Effector CD8-positive, alpha-beta T cell (primary cell): Measurements from ENCODE around the gene IRX3.
"Not testable (repeated sequence)": the region's sequence is repeated elsewhere in the genome, so short reads cannot be mapped to it uniquely, and the experiment has no call there.

Source experiments
- DNase-seq: peaks from one replicate; lab custom pipeline; 2025; lab: John Stamatoyannopoulos, UW

The IRX3 gene

DNA sequence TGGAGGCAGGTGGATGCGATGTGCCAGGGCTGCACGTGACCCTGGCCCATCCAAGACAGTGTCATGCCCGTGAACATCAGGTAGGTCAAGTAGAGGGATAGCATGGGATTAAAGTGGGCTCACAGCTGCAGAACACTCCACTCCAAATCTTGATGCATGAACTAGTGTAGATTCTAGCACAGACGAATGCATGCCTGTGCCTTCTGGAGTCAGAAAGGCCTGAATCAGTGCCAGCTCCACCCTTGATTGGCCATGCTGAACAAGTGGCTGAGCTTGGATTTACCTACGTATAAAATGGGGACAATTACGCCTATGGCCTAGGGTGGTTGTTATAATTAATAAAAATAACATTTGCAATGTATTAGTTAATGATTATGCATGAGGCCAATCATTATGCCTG, 10.6 kb downstream of the IRX3 start:
- no peak for DNase-seq

GRCh38 chr16:54273566-54273965, 13.0 kb downstream of the IRX3 start:
- DNase-seq: no peak

DNA sequence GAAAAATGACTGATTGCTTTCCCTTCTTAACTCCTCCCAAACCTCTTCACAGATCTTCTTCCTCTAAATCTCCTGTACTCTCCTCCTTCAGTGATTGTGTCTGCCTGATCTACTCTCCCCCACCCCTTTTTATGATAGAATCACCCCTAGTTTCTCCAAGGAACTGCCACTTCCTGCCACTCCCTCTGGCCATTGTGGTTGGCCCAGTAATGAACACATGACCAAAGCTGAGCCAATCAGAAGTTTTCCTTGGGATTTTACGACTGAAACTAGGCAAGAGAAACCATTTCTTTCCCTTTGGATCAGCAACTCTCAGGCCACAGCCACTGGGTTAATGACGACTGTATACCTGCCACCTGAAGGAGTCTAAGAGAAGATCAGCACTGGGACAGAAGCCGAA, 15.9 kb downstream of the IRX3 start:
- no peak for DNase-seq

DNA sequence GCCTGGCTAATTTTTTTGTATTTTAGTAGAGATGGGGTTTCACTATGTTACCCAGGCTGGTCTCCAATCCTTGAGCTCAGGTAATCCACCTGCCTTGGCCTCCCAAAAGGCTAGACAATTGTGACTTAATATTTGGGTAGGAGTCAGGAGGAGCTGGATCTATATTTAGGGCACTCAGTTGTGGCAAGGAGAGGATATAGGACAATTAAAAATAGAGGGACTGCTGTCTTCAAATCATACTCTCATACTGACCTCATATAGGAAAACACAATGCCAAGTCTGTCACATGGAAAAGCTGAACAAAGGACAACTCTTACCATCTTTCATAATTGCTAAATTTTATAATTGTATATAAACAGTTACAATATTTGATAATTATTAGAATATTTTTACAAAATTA, 17.1 kb downstream of the IRX3 start:
- DNase-seq: no peak

- no peak for DNase-seq
These were observed 17.8 kb downstream of the IRX3 start for GRCh38 chr16:54268766-54269165.

DNA sequence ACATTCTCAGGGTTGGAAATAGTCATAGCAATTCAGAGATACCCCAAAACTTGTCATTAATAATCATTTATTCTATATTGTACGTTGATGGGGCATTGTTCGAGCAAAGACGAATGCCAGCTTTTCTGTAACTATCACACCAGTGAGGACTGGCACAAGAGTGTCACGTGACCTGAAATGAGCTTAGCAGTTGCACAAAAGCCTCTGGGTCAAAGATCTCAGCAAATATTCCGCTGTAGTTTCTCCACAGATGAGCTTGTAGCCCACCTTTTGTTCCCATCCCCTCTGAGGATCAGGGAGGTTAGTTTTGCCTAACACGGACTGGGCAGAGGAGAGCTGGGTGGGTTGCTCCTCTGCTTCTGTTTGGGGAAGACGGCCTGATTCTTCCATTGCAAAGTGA, 18.2 kb downstream of the IRX3 start:
- DNase-seq: no peak

- no peak for DNase-seq
These were observed 20.1 kb downstream of the IRX3 start for GRCh38 chr16:54266363-54266955.

DNA sequence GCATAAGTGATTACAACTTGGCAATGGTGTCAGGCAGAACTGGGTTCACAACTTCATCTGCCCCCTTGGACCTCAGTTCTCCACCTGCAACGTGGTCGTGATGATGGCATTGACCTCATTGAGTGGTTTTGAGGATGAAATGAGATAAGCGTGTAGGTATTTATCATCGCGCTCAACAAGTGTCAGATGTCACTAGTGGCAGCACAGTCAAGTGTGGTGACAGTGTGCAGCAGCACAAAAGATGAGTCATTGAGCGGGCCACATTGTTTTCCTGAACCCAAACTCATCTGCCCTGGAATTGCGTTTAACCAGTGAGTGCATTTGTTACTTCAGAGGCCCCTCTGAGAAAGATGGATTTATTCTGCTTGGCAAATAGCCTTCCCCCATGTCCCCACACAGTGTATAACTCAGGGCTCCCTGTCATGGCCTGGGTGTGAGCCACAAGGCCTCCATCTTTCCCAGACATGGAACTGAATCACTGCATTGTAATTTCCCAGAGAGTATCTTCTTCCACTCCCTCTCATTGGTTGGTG, 20.9 kb downstream of the IRX3 start:
- no peak for DNase-seq

- no peak for DNase-seq
These were observed 33.5 kb downstream of the IRX3 start for GRCh38 chr16:54253118-54253517.

GRCh38 chr16:54248863-54249710, 37.5 kb downstream of the IRX3 start:
- no peak for DNase-seq

DNA sequence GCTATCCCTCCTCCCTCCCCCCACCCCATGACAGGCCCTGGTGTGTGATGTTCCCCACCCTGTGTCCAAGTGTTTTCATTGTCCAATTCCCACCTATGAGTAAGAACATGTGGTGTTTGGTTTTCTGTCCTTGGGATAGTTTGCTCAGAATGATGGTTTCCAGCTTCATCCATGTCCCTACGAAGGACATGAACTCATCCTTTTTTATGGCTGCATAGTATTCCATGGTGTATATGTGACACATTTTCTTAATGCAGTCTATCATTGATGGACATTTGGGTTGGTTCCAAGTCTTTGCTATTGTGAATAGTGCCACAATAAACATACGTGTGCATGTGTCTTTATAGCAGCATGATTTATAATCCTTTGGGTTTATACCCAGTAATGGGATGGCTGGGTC, 38.9 kb downstream of the IRX3 start:
- not testable (repeated sequence) for DNase-seq

DNA sequence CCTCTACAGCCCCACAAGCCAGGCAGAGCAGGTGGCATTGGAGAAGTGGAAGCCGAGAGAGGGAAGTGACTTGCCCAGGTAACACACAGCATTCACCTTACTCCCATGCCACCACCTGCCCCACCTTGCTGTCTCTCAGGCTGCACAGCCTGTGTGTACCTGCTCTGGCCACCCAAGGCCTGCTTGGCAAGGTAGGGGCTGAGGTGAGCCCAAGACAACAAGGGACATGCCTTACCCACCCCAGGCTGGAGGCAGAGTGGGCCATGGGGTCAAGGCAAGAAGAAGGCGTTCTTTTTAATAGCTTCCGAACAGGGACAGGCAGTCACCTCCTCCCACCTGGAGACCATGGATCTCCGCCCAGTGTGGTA, 40.1 kb downstream of the IRX3 start:
- DNase-seq: no peak

- DNase-seq: no peak
These were observed 40.7 kb downstream of the IRX3 start for GRCh38 chr16:54245788-54246453.

GRCh38 chr16:54244061-54244886, 42.3 kb downstream of the IRX3 start:
- no peak for DNase-seq

DNA sequence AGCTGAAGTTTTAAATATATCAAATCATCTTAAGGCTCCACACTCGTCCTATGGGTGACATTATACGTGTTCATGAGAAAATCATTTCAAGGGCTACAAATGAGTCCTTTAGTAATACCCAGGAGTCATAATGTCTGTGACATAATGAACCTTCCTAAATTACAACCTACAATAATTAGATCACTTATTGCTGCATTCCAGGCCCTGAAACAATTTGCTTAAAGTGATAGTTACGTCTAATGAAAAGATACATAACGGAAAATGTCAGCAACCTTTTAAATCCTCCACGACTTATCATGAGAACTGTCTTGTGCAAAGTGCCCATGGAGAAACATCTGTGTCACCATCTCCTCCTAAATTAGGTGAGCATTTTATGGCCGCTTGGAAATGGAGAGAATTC, 43.4 kb downstream of the IRX3 start:
- DNase-seq: no peak

DNA sequence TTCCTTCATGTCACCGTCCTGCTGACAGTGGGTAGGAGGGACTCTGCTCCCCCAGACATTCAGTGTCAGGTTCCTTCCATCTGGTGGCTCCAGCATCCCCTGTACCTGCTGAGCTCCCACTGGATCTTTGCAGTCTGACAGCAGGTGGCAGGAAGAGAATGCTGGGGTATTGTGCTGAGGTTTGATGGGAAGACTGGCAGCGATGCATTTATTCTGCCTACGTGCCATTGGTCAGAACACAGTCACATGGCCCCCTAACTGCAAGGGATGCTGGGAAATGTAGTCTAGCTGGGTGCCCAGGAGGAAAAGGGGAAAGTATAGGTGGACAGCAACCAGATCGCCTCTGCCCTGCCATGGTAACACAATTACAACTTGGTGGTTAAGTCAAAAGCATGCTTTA, 44.4 kb downstream of the IRX3 start:
- DNase-seq: no peak

DNA sequence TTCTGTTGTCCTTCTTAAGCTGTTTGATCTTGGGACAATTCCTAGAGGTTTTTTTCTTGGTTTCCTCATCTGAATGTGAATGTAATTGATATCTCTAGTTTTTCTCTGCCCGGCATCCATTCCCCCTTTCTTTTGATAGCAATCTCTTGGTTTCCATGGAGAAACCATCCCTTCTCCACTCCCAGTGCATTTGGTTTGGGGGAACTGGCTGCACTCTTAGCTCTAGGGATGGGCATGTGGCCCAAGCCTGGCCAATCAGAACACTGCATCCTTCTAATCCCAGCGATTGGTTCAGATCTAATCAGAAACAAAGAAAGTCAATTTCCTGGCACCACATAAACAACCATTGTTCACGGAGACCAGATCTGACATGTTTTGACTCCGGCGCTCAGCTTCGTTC, 45.1 kb downstream of the IRX3 start:
- DNase-seq: no peak

- DNase-seq: no peak
These were observed 46.1 kb downstream of the IRX3 start for GRCh38 chr16:54240271-54241129.

- DNase-seq: no peak
These were observed 47.1 kb downstream of the IRX3 start for GRCh38 chr16:54239456-54239855.

- no peak for DNase-seq
These were observed 49.8 kb downstream of the IRX3 start for GRCh38 chr16:54236773-54237172.

- no peak for DNase-seq
These were observed 53.0 kb downstream of the IRX3 start for GRCh38 chr16:54233615-54234014.
